Ramos (cell line): ENCODE data around the gene ANO1.
"Not testable (repeated sequence)": the region's sequence is repeated elsewhere in the genome, so short reads cannot be mapped to it uniquely, and the experiment has no call there.

ENCODE experiments used
- in situ Hi-C: fragments of 300-500 bp; cut with MboI; formaldehyde crosslinking; loops from one replicate; pipeline ENCODE4 v1.14.3; 2022; ENCODE audit warnings: low sequenced_read_pairs; ENCODE audit not compliant: unreplicated experiment

The ANO1 gene

DNA sequence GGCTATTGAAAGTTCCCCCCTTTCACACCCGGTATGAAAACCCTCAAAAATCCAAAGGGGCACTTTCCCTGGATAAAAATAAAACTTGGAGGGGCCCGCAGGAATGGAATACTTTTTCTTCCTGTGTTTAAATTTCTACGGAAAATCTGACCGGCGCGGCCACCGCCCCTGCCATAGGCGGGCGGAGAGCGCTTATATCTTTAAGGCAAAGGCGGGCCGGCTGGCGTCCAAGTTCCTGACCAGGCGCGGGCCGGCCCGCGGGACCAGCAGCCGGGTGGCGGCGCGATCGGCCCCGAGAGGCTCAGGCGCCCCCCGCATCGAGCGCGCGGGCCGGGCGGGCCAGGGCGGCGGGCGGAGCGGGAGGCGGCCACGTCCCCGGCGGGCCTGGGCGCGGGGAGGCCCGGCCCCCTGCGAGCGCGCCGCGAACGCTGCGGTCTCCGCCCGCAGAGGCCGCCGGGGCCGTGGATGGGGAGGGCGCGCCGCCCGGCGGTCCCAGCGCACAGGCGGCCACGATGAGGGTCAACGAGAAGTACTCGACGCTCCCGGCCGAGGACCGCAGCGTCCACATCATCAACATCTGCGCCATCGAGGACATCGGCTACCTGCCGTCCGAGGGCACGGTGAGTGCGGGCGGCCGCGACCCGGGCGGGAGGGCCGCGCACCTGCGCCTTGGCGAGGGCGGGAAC is at the start of gene ANO1:
Gene ANO1, plus strand, starts transcription at position 223 of the 686 bp plus-strand sequence. Its CDS starts 290 bp downstream, at position 513.
- in situ Hi-C loops = no loop called here

GRCh38 chr11:70029115-70029860 is 48.8 kb upstream of the ANO1 start:
- in situ Hi-C loops = no loop called here

DNA sequence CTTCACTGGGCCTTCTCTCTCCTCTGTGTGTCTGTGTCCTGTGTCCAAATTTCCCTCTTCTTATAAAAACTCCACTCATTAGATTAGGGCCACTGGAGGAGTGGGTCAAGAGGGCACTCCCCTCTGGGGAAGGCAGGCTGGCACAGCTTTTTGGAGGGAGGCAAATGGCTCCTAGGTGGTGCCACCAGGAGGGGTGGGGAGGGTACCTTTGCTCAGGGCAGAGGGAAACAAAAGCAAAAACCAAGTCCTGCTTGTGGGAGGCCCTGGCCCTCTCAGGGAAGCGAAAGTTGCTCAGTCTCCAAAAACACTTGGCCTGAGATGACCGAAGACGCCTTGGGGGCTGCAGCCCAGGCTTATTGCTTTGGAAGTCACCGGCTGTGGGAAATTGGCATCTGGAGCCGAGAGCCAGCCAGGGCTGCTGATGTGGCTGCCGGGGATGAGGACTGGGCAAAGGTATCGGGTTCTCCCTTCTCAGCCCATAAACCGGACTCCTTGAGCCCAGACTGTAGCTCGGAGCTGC is 48.2 kb upstream of the ANO1 start:
- in situ Hi-C loops = no loop called here

DNA sequence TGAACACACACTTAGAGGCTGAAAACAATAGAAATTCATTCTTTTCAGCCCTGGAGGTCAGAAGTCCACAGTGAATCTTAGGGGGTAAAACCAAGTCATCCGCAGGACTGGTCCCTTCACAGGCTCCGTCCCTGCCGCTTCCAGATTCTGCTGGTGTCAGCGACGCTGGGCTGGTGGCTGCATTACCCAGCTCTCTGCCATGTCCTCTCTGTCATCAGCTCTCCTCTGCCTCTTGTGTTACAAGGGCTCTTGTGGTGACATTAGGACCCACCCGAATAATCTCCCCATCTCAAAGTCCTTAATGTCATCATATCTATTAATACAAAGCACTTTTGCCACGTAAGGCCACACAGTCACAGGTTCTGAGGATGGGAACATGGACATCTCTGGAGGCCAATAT is 47.7 kb upstream of the ANO1 start:
- in situ Hi-C loops = no loop called here

- in situ Hi-C loops = no loop called here
Observed at GRCh38 chr11:70031631-70032469, 46.3 kb upstream of the ANO1 start.

DNA sequence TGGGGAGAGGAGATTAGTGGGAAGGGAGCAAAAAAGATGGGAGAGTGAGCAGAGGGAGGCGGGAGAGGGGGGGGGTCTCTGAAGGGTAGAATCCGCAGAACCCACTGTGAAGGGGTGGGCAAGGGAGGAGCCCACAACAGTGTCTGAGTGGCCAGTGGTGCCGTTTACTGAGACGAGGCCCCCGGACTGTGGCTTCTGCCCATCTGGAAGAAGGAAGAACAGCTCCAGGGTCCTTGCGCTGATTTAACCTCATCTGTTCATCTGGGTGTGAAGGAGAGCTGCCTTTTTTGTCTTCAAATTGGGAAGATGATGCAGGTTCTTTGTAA is 45.7 kb upstream of the ANO1 start:
- in situ Hi-C loops = no loop called here

DNA sequence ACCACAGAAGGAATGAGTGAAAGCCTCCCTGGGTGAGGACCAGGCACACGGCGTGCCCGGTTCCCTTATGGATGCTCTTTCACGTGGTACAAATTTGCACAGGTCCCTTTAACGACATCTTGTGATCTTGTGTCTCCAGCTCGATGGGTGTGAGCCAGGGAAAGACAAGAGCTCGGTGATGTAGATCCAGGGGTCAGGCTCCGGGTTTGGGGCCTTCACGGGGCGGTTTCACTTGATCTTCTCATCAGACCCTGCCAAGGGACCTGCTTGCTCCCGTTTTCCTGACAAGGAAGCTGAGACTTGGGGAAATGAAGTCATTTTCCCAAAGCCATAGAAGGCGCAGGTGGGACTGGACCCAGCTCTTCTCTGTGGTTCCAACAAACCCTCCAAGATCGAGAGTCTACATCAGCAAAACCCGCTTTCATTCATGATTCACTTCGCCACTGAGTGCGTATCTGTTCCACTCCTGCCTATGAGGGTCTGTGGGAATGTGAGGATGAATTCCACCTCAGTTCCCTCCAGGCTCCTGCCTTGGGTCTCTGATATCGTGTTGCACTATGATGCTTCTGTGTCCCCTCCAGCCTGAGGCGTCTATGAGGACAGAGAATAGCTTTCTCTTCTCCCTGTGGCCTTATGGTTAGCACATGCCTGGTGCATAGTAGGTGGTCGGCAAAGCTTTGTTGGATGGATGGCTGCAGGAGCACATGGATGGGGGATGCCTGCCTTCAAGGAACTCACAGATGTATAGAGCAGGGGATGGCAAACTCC is 45.0 kb upstream of the ANO1 start:
- in situ Hi-C loops = no loop called here

- in situ Hi-C loops = no loop called here
Observed at GRCh38 chr11:70033711-70034070, 44.4 kb upstream of the ANO1 start.

GRCh38 chr11:70034740-70035365 is 43.3 kb upstream of the ANO1 start:
- in situ Hi-C loops = no loop called here

- in situ Hi-C loops = not testable (repeated sequence)
Observed at GRCh38 chr11:70035665-70036064, 42.5 kb upstream of the ANO1 start.

GRCh38 chr11:70036971-70037882 is 40.9 kb upstream of the ANO1 start:
- in situ Hi-C loops = no loop called here

DNA sequence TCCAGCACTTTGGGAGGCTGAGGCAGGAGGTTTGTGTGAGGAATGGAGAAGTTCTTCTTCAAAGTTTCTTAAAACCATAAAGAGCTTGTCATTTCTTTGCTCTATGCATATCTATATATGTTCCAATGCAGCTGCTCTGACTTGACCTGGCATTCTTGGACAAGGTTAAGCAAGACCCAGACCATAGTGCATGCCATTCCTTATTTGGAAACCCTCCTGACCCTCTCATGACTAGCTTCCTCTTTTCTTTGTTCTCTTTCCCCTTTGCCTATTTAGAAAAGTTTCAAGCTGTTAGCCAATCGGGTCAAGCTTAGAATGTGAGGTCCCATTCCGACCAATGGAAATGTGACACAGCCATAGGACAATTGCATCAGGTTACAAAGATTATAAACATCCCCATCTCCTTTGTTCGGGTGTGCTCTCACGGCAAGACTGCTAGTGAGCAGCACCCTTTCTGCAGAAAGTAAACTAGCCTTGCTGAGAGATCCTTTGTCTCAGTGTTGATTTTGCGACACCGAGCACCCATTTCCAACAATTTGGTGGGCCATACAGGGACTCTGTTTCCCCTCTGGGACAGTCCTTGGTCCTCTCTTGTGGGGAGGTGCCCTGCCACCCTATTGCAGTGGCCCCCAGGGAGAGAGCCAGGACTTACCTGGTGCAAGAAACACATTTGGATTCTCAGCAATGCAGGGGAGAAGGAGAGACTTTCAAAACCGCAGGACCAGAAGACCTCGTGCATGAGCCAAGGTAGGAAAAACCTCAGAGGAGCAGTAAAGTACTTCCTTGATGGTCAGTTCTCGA is 39.9 kb upstream of the ANO1 start:
- in situ Hi-C loops = no loop called here

DNA sequence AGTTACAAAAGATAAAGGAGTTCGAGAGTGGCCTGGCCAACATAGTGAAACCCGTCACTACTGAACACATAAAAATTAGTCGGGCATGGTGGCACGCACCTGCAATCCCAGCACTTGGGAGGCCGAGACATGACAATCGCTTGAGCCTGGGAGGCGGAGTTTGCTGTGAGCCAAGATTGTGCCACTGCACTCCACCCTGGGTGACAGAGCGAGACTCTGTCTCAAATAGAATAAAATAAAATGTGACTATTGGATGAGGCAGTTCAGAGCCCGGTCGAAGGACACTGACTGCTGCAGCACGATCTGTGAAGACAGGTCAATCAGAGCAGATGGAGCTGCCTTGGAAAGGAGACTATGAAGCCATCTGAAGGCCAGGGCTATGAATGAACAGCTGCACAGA is 37.7 kb upstream of the ANO1 start:
- in situ Hi-C loops = no loop called here

- in situ Hi-C loops = no loop called here
Observed at GRCh38 chr11:70040869-70041501, 37.1 kb upstream of the ANO1 start.

GRCh38 chr11:70043482-70043881 is 34.6 kb upstream of the ANO1 start:
- in situ Hi-C loops = no loop called here

- in situ Hi-C loops = no loop called here
Observed at GRCh38 chr11:70046089-70046488, 32.0 kb upstream of the ANO1 start.

- in situ Hi-C loops = no loop called here
Observed at GRCh38 chr11:70048279-70049024, 29.7 kb upstream of the ANO1 start.
